ENCODE measurements around the gene TRABD.
"Not testable (repeated sequence)": the region's sequence is repeated elsewhere in the genome, so short reads cannot be mapped to it uniquely, and the experiment has no call there.

Gene TRABD

GRCh38 chr22:50204998-50205397 is 19.3 kb downstream of the TRABD start:
- H3K9me3 Mint-ChIP-seq; H3K27me3 Mint-ChIP-seq; ATAC-seq (replicated peaks); DNase-seq; H3K4me3 Mint-ChIP-seq: not testable (repeated sequence)
- Mint-ChIP-seq H3K27ac (peak overlapping the region; percentile 38), H3K4me1 (peaks cover 35 to 56% of the 10 kb centered on the region in 2 donors), H3K36me3 (peaks cover 29 to 44% of the 10 kb centered on the region in 2 donors)

- Mint-ChIP-seq H3K4me3 (no peak overlapping the region), H3K9me3 (no peaks in the 10 kb centered on the region), H3K27ac (no peak overlapping the region), H3K4me1 (peaks cover 37 to 57% of the 10 kb centered on the region in 2 donors), H3K36me3 (peaks cover 31 to 49% of the 10 kb centered on the region in 2 donors), H3K27me3 (no peaks in the 10 kb centered on the region)
- DNase-seq (no peak), ATAC-seq (replicated peaks) (no peak)
Observed at GRCh38 chr22:50205781-50206569, 20.3 kb downstream of the TRABD start.

GRCh38 chr22:50206599-50206998 is 20.9 kb downstream of the TRABD start:
- Mint-ChIP-seq H3K36me3 (peaks cover 31 to 52% of the 10 kb centered on the region in 2 donors), H3K27me3 (no peaks in the 10 kb centered on the region), H3K4me3 (no peak overlapping the region), H3K9me3 (no peaks in the 10 kb centered on the region), H3K4me1 (peaks cover 37 to 57% of the 10 kb centered on the region in 2 donors), H3K27ac (no peak overlapping the region)
- no peak for ATAC-seq (replicated peaks)
- DNase-seq, result no peak

- Mint-ChIP-seq H3K4me1 (peaks cover 33 to 51% of the 10 kb centered on the region in 2 donors), H3K9me3 (no peaks in the 10 kb centered on the region), H3K36me3 (peaks cover 30 to 59% of the 10 kb centered on the region in 2 donors), H3K27me3 (no peaks in the 10 kb centered on the region), H3K4me3 (no peak overlapping the region), H3K27ac (peak overlapping the region; percentile 65)
- ATAC-seq (replicated peaks) (peak; percentile 31 to 41), DNase-seq (no peak)
Observed at GRCh38 chr22:50207383-50208140, 21.8 kb downstream of the TRABD start.

GRCh38 chr22:50208430-50208938 is 22.8 kb downstream of the TRABD start:
- no peaks in the 10 kb centered on the region for H3K9me3 Mint-ChIP-seq
- H3K27me3 Mint-ChIP-seq, result no peaks in the 10 kb centered on the region
- no peak overlapping the region for H3K27ac Mint-ChIP-seq
- DNase-seq (no peak), ATAC-seq (replicated peaks) (no peak)
- H3K4me3 Mint-ChIP-seq, result no peak overlapping the region
- peaks cover 33 to 64% of the 10 kb centered on the region in 2 donors for H3K36me3 Mint-ChIP-seq
- H3K4me1 Mint-ChIP-seq, result peaks cover 35 to 57% of the 10 kb centered on the region in 2 donors

- peak overlapping the region; percentile 90 for H3K27ac Mint-ChIP-seq
- H3K27me3 Mint-ChIP-seq, result no peaks in the 10 kb centered on the region
- DNase-seq (no peak), ATAC-seq (replicated peaks) (peak; percentile 20 to 35)
- peaks cover 35 to 65% of the 10 kb centered on the region in 2 donors for H3K36me3 Mint-ChIP-seq
- no peaks in the 10 kb centered on the region for H3K9me3 Mint-ChIP-seq
- H3K4me3 Mint-ChIP-seq, result no peak overlapping the region
- peaks cover 33 to 51% of the 10 kb centered on the region in 2 donors for H3K4me1 Mint-ChIP-seq
Observed at GRCh38 chr22:50208939-50209892, 23.5 kb downstream of the TRABD start.

- no peak overlapping the region for H3K4me3 Mint-ChIP-seq
- H3K27ac Mint-ChIP-seq, result peak overlapping the region; percentile 90
- H3K27me3 Mint-ChIP-seq, result no peaks in the 10 kb centered on the region
- peaks cover 32 to 51% of the 10 kb centered on the region in 2 donors for H3K4me1 Mint-ChIP-seq
- DNase-seq (no peak), ATAC-seq (replicated peaks) (peak; percentile 80)
- peaks cover 33 to 62% of the 10 kb centered on the region in 2 donors for H3K36me3 Mint-ChIP-seq
- no peaks in the 10 kb centered on the region for H3K9me3 Mint-ChIP-seq
Observed at GRCh38 chr22:50209893-50210292, 24.2 kb downstream of the TRABD start.

- Mint-ChIP-seq H3K4me3 (no peak overlapping the region), H3K27me3 (no peaks in the 10 kb centered on the region), H3K27ac (peak overlapping the region; percentile 90), H3K36me3 (peaks cover 32 to 62% of the 10 kb centered on the region in 2 donors), H3K9me3 (no peaks in the 10 kb centered on the region), H3K4me1 (peaks cover 34 to 51% of the 10 kb centered on the region in 2 donors)
- DNase-seq (no peak), ATAC-seq (replicated peaks) (no peak)
Observed at GRCh38 chr22:50210378-50211139, 24.8 kb downstream of the TRABD start.

GRCh38 chr22:50211147-50211546 is 25.4 kb downstream of the TRABD start:
- no peaks in the 10 kb centered on the region for H3K27me3 Mint-ChIP-seq
- no peak overlapping the region for H3K4me3 Mint-ChIP-seq
- H3K27ac Mint-ChIP-seq, result no peak overlapping the region
- ATAC-seq (replicated peaks), result no peak
- DNase-seq, result no peak
- peaks cover 33 to 50% of the 10 kb centered on the region in 2 donors for H3K4me1 Mint-ChIP-seq
- H3K9me3 Mint-ChIP-seq, result no peaks in the 10 kb centered on the region
- H3K36me3 Mint-ChIP-seq, result peaks cover 35 to 65% of the 10 kb centered on the region in 2 donors

- H3K4me1 Mint-ChIP-seq, result peaks cover 19 to 40% of the 10 kb centered on the region in 2 donors
- peak overlapping the region; percentile 45 for H3K27ac Mint-ChIP-seq
- H3K36me3 Mint-ChIP-seq, result peaks cover 41 to 66% of the 10 kb centered on the region in 2 donors
- DNase-seq (no peak), ATAC-seq (replicated peaks) (no peak)
- no peaks in the 10 kb centered on the region for H3K9me3 Mint-ChIP-seq
- no peaks in the 10 kb centered on the region for H3K27me3 Mint-ChIP-seq
- H3K4me3 Mint-ChIP-seq, result no peak overlapping the region
Observed at GRCh38 chr22:50213263-50213662, 27.6 kb downstream of the TRABD start.

- no peaks in the 10 kb centered on the region for H3K27me3 Mint-ChIP-seq
- H3K9me3 Mint-ChIP-seq, result no peaks in the 10 kb centered on the region
- DNase-seq, result no peak
Observed at GRCh38 chr22:50215297-50216054, 29.8 kb downstream of the TRABD start.

GRCh38 chr22:50216055-50216683 is 30.5 kb downstream of the TRABD start:
- H3K36me3 Mint-ChIP-seq, result peaks cover 53 to 73% of the 10 kb centered on the region in 2 donors
- H3K27me3 Mint-ChIP-seq, result no peaks in the 10 kb centered on the region
- ATAC-seq (replicated peaks), result no peak
- no peak overlapping the region for H3K4me3 Mint-ChIP-seq
- H3K27ac Mint-ChIP-seq, result peak overlapping the region; percentile 56
- DNase-seq, result no peak
- H3K4me1 Mint-ChIP-seq, result peaks cover 14 to 44% of the 10 kb centered on the region in 2 donors
- no peaks in the 10 kb centered on the region for H3K9me3 Mint-ChIP-seq

More at GRCh38 chr22:50215297-50216054, 29.8 kb downstream of the TRABD start:
- no peak for ATAC-seq (replicated peaks)
- Mint-ChIP-seq H3K36me3 (peaks cover 50 to 72% of the 10 kb centered on the region in 2 donors), H3K27ac (peak overlapping the region; percentile 84), H3K4me3 (peak overlapping the region in 1 of 2 donors; percentile 3), H3K4me1 (peaks cover 14 to 44% of the 10 kb centered on the region in 2 donors)
